ENCODE data around the gene MSI2. TPM values are rescaled to one million over a fixed set of nuclear protein-coding genes. Genes with fewer than 3 reads are reported as not detected.

MSI2 gene
- total RNA-seq, 2 experiments from 2014 or later: 131 to 164 TPM

DNA sequence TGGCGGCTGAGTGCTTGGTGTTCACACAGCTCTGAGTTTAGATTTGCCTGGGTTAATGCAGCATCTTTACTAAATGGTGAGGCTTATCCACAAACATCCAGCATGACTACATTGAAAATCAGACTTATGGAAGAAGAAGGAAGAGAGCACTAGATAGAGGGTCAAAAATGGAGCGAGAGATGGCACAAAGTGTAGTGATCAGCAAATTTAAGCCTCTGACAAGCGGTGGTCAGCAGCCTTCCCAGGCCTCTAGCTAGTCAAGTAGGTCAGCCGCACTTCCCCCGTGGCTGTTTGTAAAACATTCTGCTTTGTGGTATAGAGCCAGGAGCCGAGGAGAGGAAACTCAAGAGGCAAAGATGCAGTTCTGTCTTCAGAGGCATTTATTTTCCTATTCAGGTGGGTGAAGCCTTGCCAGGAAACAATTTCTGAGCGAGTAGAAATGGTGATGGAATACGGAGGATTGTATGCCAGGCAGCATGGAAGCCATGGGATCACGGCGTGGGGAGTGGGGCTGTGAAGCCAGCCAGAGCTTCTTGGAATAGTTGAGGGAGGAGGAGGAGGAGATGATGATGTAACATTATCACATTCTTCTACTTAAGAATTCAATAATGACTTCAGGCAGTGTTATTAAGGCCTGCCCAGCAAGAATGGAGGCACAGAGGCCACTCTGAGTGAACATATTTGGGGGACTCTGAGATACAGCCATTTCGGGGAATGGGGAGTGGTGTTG is 118.9 kb downstream of the MSI2 start:
- Histone ChIP-seq H3K27ac (ENCODE audit: low read depth, low read length, poor library complexity, severe bottlenecking) (no peak overlapping the region), H3K36me3 (ENCODE audit: insufficient read depth, low read length) (peaks cover 25% of the 10 kb centered on the region), H3K9me2 (ENCODE audit: insufficient read depth, low read length) (no peaks in the 10 kb centered on the region), H3K4me3 (ENCODE audit: low read depth, low read length, poor library complexity, severe bottlenecking) (no peak overlapping the region), H3K9me3 (ENCODE audit: low read length) (peaks cover 14% of the 10 kb centered on the region), H3K4me1 (ENCODE audit: insufficient read depth, low read length, poor library complexity, severe bottlenecking) (peaks cover 19% of the 10 kb centered on the region), H2AFZ (ENCODE audit: low read length) (no peak overlapping the region), H3K4me2 (ENCODE audit: low read length) (no peak overlapping the region), H4K20me1 (ENCODE audit: insufficient read depth, low read length) (no peaks in the 10 kb centered on the region), H3K79me2 (ENCODE audit: insufficient read depth, low read depth, low read length) (no peaks in the 10 kb centered on the region)
- intact Hi-C loops (cut with micrococcal nuclease; ENCODE audit: unreplicated experiment): no loop called here
- ChIA-PET CTCF (ENCODE audit: unreplicated experiment) (no interaction called here), POLR2A (no interaction called here)
- DNase-seq (ENCODE audit: low spot score): no peak
- BruUV-seq (replicated peaks): no TSS peak
- TF ChIP-seq CTCF (conservative IDR thresholded peaks at IDR 0.05; ENCODE audit: low read length) (no peak), EZH2phosphoT487 (IDR thresholded peaks at IDR 0.05; ENCODE audit: borderline replicate concordance, low read depth, low read length) (no peak)

DNA sequence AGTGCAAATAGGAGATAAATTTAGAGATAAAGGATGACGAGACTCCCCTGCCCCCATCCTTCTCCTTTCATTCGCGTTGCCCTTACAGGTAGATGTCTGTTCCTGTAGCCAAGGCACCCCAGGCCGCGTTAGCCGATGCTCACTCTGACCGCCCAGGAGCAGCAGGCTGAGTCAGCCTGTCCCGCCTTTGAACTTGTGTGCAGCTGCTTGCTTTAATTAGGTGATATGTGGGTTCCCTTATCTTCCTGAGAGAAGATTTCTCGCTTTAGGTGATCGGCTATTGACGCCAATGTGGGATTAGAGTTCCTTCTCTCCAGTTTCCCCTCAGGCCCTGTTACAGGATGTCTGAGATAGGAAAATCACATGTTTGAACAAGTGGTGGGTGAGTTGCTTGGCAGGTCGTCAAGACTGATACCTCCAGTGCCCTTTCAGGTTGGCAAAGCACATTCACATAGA is 119.5 kb downstream of the MSI2 start:
- intact Hi-C loops (cut with micrococcal nuclease; ENCODE audit: unreplicated experiment): no loop called here
- TF ChIP-seq CTCF (conservative IDR thresholded peaks at IDR 0.05; ENCODE audit: low read length) (no peak), EZH2phosphoT487 (IDR thresholded peaks at IDR 0.05; ENCODE audit: borderline replicate concordance, low read depth, low read length) (no peak)

GRCh38 chr17:57377094-57377493 is 120.8 kb downstream of the MSI2 start:
- no peaks in the 10 kb centered on the region for H3K79me2 ChIP-seq (ENCODE audit: insufficient read depth, low read depth, low read length)
- no peak for DNase-seq (ENCODE audit: low spot score)
- H3K36me3 ChIP-seq (ENCODE audit: insufficient read depth, low read length): peaks cover 25% of the 10 kb centered on the region
- no peak overlapping the region for H2AFZ ChIP-seq (ENCODE audit: low read length)
- ChIA-PET CTCF (ENCODE audit: unreplicated experiment) (no interaction called here), POLR2A (interaction anchor here (0.6 to 1.4 kb wide), 3 partner anchors 7 to 92 kb away, joined by 3 to 4 read pairs (median 4); no protein-coding TSS in a partner anchor)
- intact Hi-C loops (cut with micrococcal nuclease; ENCODE audit: unreplicated experiment): no loop called here
- no peaks in the 10 kb centered on the region for H3K9me2 ChIP-seq (ENCODE audit: insufficient read depth, low read length)
- peaks cover 37% of the 10 kb centered on the region for H3K4me1 ChIP-seq (ENCODE audit: insufficient read depth, low read length, poor library complexity, severe bottlenecking)
- H3K4me2 ChIP-seq (ENCODE audit: low read length): no peak overlapping the region
- H3K27ac ChIP-seq (ENCODE audit: low read depth, low read length, poor library complexity, severe bottlenecking): no peak overlapping the region
- no peaks in the 10 kb centered on the region for H4K20me1 ChIP-seq (ENCODE audit: insufficient read depth, low read length)
- peaks cover 14% of the 10 kb centered on the region for H3K9me3 ChIP-seq (ENCODE audit: low read length)
- no peak for TF ChIP-seq CTCF (conservative IDR thresholded peaks at IDR 0.05; ENCODE audit: low read length)
- no peak for TF ChIP-seq EZH2phosphoT487 (IDR thresholded peaks at IDR 0.05; ENCODE audit: borderline replicate concordance, low read depth, low read length)
- no TSS peak for BruUV-seq (replicated peaks)
- H3K4me3 ChIP-seq (ENCODE audit: low read depth, low read length, poor library complexity, severe bottlenecking): no peak overlapping the region

More for the DNA sequence above, 119.5 kb downstream of the MSI2 start:
- peaks cover 25% of the 10 kb centered on the region for H3K4me1 ChIP-seq (ENCODE audit: insufficient read depth, low read length, poor library complexity, severe bottlenecking)
- no TSS peak for BruUV-seq (replicated peaks)
- peaks cover 25% of the 10 kb centered on the region for H3K36me3 ChIP-seq (ENCODE audit: insufficient read depth, low read length)
- H3K79me2 ChIP-seq (ENCODE audit: insufficient read depth, low read depth, low read length): no peaks in the 10 kb centered on the region
- no peaks in the 10 kb centered on the region for H4K20me1 ChIP-seq (ENCODE audit: insufficient read depth, low read length)
- CTCF ChIA-PET (ENCODE audit: unreplicated experiment): no interaction called here
- H3K4me2 ChIP-seq (ENCODE audit: low read length): no peak overlapping the region
- peaks cover 14% of the 10 kb centered on the region for H3K9me3 ChIP-seq (ENCODE audit: low read length)
- no peak for DNase-seq (ENCODE audit: low spot score)
- H3K4me3 ChIP-seq (ENCODE audit: low read depth, low read length, poor library complexity, severe bottlenecking): no peak overlapping the region
- POLR2A ChIA-PET: no interaction called here
- H3K9me2 ChIP-seq (ENCODE audit: insufficient read depth, low read length): no peaks in the 10 kb centered on the region
- H3K27ac ChIP-seq (ENCODE audit: low read depth, low read length, poor library complexity, severe bottlenecking): no peak overlapping the region
- no peak overlapping the region for H2AFZ ChIP-seq (ENCODE audit: low read length)
